GM10248 (cell line): ENCODE data around the gene PNMA6F.
A peak's percentile ranks its signal among the peaks of the same experiment; 100 is the strongest.

Experiments used
- CTCF ChIA-PET: fragments of 300-600 bp; sonication (Branson Sonifier 250); formaldehyde crosslinking; extraction: SDS; loops from one replicate; lab custom pipeline; 2021; ENCODE audit warnings: antibody characterized with exemption; lab: Yijun Ruan, JAX
- POLR2A ChIA-PET: fragments of 350-650 bp; sonication (Branson Sonifier 250); formaldehyde crosslinking; extraction: SDS; loops from one replicate; lab custom pipeline; 2020; ENCODE audit warnings: antibody characterized with exemption; lab: Yijun Ruan, JAX
- DNase-seq: peaks from one replicate; pipeline ENCODE4 v3.0.0; 2012; ENCODE audit errors: extremely low spot score
- CTCF ChIP-seq: IDR thresholded peaks from 2 replicates; pipeline ENCODE4 v1.5.1; 2012; ENCODE audit warnings: mild to moderate bottlenecking, low read depth; ENCODE audit errors: extremely low read depth, missing control alignments, control extremely low read depth

Gene PNMA6F

GRCh38 chrX:153336121-153336894 is 14.7 kb upstream of the PNMA6F start:
- ChIA-PET CTCF (no interaction called here), POLR2A (no interaction called here)
- no peak for TF ChIP-seq CTCF
- peak; percentile 53 for DNase-seq

- TF ChIP-seq CTCF: no peak
- CTCF ChIA-PET: no interaction called here
- POLR2A ChIA-PET: interaction anchor here (1.1 kb wide), 1 partner anchor 302 kb away, joined by 3 read pairs; no protein-coding TSS in a partner anchor
- no peak for DNase-seq
These were observed 13.2 kb upstream of the PNMA6F start for GRCh38 chrX:153334654-153335295.

GRCh38 chrX:153333821-153334653 is 12.5 kb upstream of the PNMA6F start, which contains the start of gene ZNF275:
Gene ZNF275, plus strand, starts transcription at chrX:153334153. Its CDS starts 2,527 bp downstream, at chrX:153336680.
- peak; percentile 89 for DNase-seq
- TF ChIP-seq CTCF: no peak
- POLR2A ChIA-PET: interaction anchor here (1.1 kb wide), 1 partner anchor 301 kb away, joined by 3 read pairs; no protein-coding TSS in a partner anchor
- CTCF ChIA-PET: no interaction called here

- CTCF ChIA-PET: no interaction called here
These were observed 11.7 kb upstream of the PNMA6F start for GRCh38 chrX:153333266-153333665.

GRCh38 chrX:153327561-153327960 is 6.0 kb upstream of the PNMA6F start:
- no peak for TF ChIP-seq CTCF
- ChIA-PET CTCF (no interaction called here), POLR2A (no interaction called here)
- DNase-seq: no peak

More at GRCh38 chrX:153333266-153333665, 11.7 kb upstream of the PNMA6F start:
- POLR2A ChIA-PET: no interaction called here
- DNase-seq: no peak
- no peak for TF ChIP-seq CTCF
